Heart left ventricle (tissue), 13 donors: ENCODE measurements around the gene TBRG4.

Experiments
- CTCF ChIP-seq, 12 donors: fragments of 200-600 bp; sonication (generic) in 4 of 12; IDR thresholded peaks; one replicate each; pipeline versions ENCODE4 v1.5.0 to v1.8.0; 2018 to 2022; ENCODE audit warnings: antibody characterized with exemption in 12 of 12, mild to moderate bottlenecking in 5 of 12
- POLR2A ChIP-seq, 2 donors: fragments of 450-650 bp; IDR thresholded peaks; one replicate each; pipeline ENCODE4 v1.6.1; 2017; ENCODE audit warnings: antibody characterized with exemption in 2 of 2, mild to moderate bottlenecking in 2 of 2, moderate library complexity in 2 of 2
- donor health status: ischemic (EF 13 %, LVEDD 7.1; RV severe dilation, severe dysfunction).
- donor health status: DM: no; HTN: yes; CAD: no.
- donor health status: DM: no; HTN: no; CAD: no.
- donor health status: ischemic (EF 25% LVEDD 6.9; RV normal size, moderate dysfunction).
- donor health status: ischemic (EF 25% LVEDD 5.7; RV mildly dilated, moderate dysfunction).
- donor health status: ischemic (EF 35%, LVEDD 5.7; RV mildly dilated, moderate dysfunction).
- donor health status: nonischemic (EF 11% LVEDD 7.7; RV severe dilation, severe dysfunction).
- donor health status: DM: yes; HTN: yes; CAD: no.
- donor health status: PGD.
- donor health status: ischemic (EF 29% LVEDD 5.4; RV normal size, mild dysfunction).
- donor health status: nonischemic (EF 23%, LVEDD 6.1; RV moderate dilation, normal function).

- TF ChIP-seq CTCF (IDR thresholded peaks at IDR 0.05): no peak
- TF ChIP-seq POLR2A (IDR thresholded peaks at IDR 0.05): no peak
Measured at GRCh38 chr7:45071528-45071927, 40.0 kb downstream of the TBRG4 start.
